Ascending aorta (tissue), 2 donors: ENCODE data around the gene LRP8. TPM values are rescaled to one million over a fixed set of nuclear protein-coding genes. Genes with fewer than 3 reads are reported as not detected.

ENCODE experiments used
- DNase-seq, 2 donors: peaks; one replicate each; pipeline ENCODE4 v3.0.0-alpha.2; 2019; ENCODE audit warnings: low spot score in 2 of 2
- H3K27ac ChIP-seq, 2 donors: fragments of 200-600 bp; sonication (generic); one replicate each; pipeline ENCODE4 v1.5.1; 2016 to 2017; ENCODE audit warnings: mild to moderate bottlenecking in 1 of 2
- H3K27me3 ChIP-seq: fragments of 200-600 bp; sonication (generic); one replicate; pipeline ENCODE4 v1.5.1; 2017
- H3K36me3 ChIP-seq, 2 donors: fragments of 200-600 bp; sonication (generic); one replicate each; pipeline ENCODE4 v1.5.1; 2016
- H3K4me1 ChIP-seq, 2 donors: fragments of 200-600 bp; sonication (generic); one replicate each; pipeline ENCODE4 v1.5.1; 2016 to 2017; ENCODE audit warnings: mild to moderate bottlenecking in 1 of 2
- H3K4me3 ChIP-seq, 2 donors: fragments of 200-600 bp; sonication (generic); one replicate each; pipeline ENCODE4 v1.5.1; 2016 to 2017; ENCODE audit warnings: mild to moderate bottlenecking in 1 of 2
- H3K9me3 ChIP-seq, 2 donors: fragments of 200-600 bp; sonication (generic); one replicate each; pipeline ENCODE4 v1.5.1; 2016
- CTCF ChIP-seq, 3 experiments: fragments of 200-600 bp in 2 of 3; fragments of 450-650 bp in 1 of 3; sonication (generic) in 2 of 3; IDR thresholded peaks; one replicate each; pipeline ENCODE4 v1.5.1; 2016 to 2019; ENCODE audit warnings: antibody characterized with exemption in 3 of 3, mild to moderate bottlenecking in 1 of 3, moderate library complexity in 1 of 3
- intact Hi-C: fragments of 100-400 bp; cut with DNase I; formaldehyde crosslinking; loops from one replicate; pipeline ENCODE4 v1.15.1; 2023
- total RNA-seq: library from RNA; depleted of rRNA; stranded (reverse); fragments of >200 nt; gene quantifications from one replicate; pipeline ENCODE4 v1.1.0, GENCODE V29; 2016

LRP8 gene
- total RNA-seq, 1 donor from 2014 or later, result 10.0 TPM

- Histone ChIP-seq H3K27ac (peak within 1 kb of the TSS; percentile 91 to 98), H3K4me3 (peak within 1 kb of the TSS; percentile 72 to 88), H3K4me1 (peaks cover 3 to 12% of the 10 kb centered on the region in 2 donors), H3K9me3 (no peaks in the 10 kb centered on the region), H3K36me3 (peaks cover 3 to 12% of the 10 kb centered on the region in 2 donors), H3K27me3 (no peaks in the 10 kb centered on the region)
- peak; percentile 65 to 96 for DNase-seq
- no peak for TF ChIP-seq CTCF (IDR thresholded peaks at IDR 0.05)
- intact Hi-C loops, result loop anchor here (1.0 to 10.0 kb wide), 4 partner anchors 18 to 1544 kb away; partner anchors contain the start of genes CPT2, MAGOH and PARS2
Measured at GRCh38 chr1:53220171-53220961, 107.5 kb downstream of the LRP8 start, which contains the start of gene CZIB. CZIB (minus strand) TSS chr1:53220634; CDS start chr1:53220575, 59 bp downstream.

GRCh38 chr1:53219711-53220110, 108.2 kb downstream of the LRP8 start:
- H3K36me3 ChIP-seq, result peaks cover 9 to 19% of the 10 kb centered on the region in 2 donors
- H3K9me3 ChIP-seq, result no peaks in the 10 kb centered on the region
- no peak for TF ChIP-seq CTCF (IDR thresholded peaks at IDR 0.05)
- H3K4me1 ChIP-seq, result peaks cover 3 to 12% of the 10 kb centered on the region in 2 donors
- DNase-seq, result no peak
- intact Hi-C loops, result loop anchor here (1.0 to 10.0 kb wide), 4 partner anchors 19 to 1545 kb away; partner anchors contain the start of genes CPT2, MAGOH and PARS2
- peak overlapping the region; percentile 72 to 88 for H3K4me3 ChIP-seq
- H3K27ac ChIP-seq, result peak overlapping the region; percentile 91 to 98
- no peaks in the 10 kb centered on the region for H3K27me3 ChIP-seq

GRCh38 chr1:53218201-53218600, 109.7 kb downstream of the LRP8 start:
- Histone ChIP-seq H3K36me3 (peaks cover 22 to 34% of the 10 kb centered on the region in 2 donors), H3K4me3 (no peak overlapping the region), H3K27ac (no peak overlapping the region), H3K4me1 (peaks cover 3 to 12% of the 10 kb centered on the region in 2 donors), H3K27me3 (no peaks in the 10 kb centered on the region), H3K9me3 (no peaks in the 10 kb centered on the region)
- intact Hi-C loops, result no loop called here
- TF ChIP-seq CTCF (IDR thresholded peaks at IDR 0.05), result no peak
- no peak for DNase-seq

GRCh38 chr1:53214376-53214940, 113.4 kb downstream of the LRP8 start:
- intact Hi-C loops, result no loop called here
- H3K36me3 ChIP-seq, result peaks cover 44 to 71% of the 10 kb centered on the region in 2 donors
- no peak for TF ChIP-seq CTCF (IDR thresholded peaks at IDR 0.05)

GRCh38 chr1:53210954-53211353, 116.9 kb downstream of the LRP8 start:
- H3K27me3 ChIP-seq, result no peaks in the 10 kb centered on the region
- DNase-seq, result no peak
- H3K4me1 ChIP-seq, result no peaks in the 10 kb centered on the region
- intact Hi-C loops, result no loop called here
- no peak for TF ChIP-seq CTCF (IDR thresholded peaks at IDR 0.05)
- no peaks in the 10 kb centered on the region for H3K9me3 ChIP-seq
- no peak overlapping the region for H3K27ac ChIP-seq
- peaks cover 55 to 91% of the 10 kb centered on the region in 2 donors for H3K36me3 ChIP-seq
- H3K4me3 ChIP-seq, result no peak overlapping the region

More at GRCh38 chr1:53214376-53214940, 113.4 kb downstream of the LRP8 start:
- Histone ChIP-seq H3K4me3 (no peak overlapping the region), H3K27me3 (no peaks in the 10 kb centered on the region), H3K9me3 (no peaks in the 10 kb centered on the region), H3K4me1 (peaks cover 0 to 2% of the 10 kb centered on the region in 2 donors), H3K27ac (no peak overlapping the region)
- no peak for DNase-seq
